Left renal pelvis (tissue), 4 donors: Measurements from ENCODE around the gene LYSET. TPM values are rescaled to one million over a fixed set of nuclear protein-coding genes. Genes with fewer than 3 reads are reported as not detected.
A peak's percentile ranks its signal among the peaks of the same experiment; 100 is the strongest.
"Not testable (repeated sequence)": the region's sequence is repeated elsewhere in the genome, so short reads cannot be mapped to it uniquely, and the experiment has no call there.

ENCODE experiments used
- DNase-seq, 4 donors: peaks; one replicate each; pipeline ENCODE4 v3.0.0-alpha.2; 2013; ENCODE audit warnings: low read depth in 4 of 4, low spot score in 3 of 4
- polyA plus RNA-seq, 4 donors: library from polyadenylated mRNA; unstranded; fragments of 120-200 nt; gene quantifications; one replicate each; pipeline ENCODE4 v1.2.1, GENCODE V29; 2013; ENCODE audit not compliant: insufficient read length in 4 of 4

Gene LYSET, protein sequence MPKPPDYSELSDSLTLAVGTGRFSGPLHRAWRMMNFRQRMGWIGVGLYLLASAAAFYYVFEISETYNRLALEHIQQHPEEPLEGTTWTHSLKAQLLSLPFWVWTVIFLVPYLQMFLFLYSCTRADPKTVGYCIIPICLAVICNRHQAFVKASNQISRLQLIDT
- polyA plus RNA-seq: 10 to 100 TPM; 25.2 to 44.7 (median 36.6) TPM

DNA sequence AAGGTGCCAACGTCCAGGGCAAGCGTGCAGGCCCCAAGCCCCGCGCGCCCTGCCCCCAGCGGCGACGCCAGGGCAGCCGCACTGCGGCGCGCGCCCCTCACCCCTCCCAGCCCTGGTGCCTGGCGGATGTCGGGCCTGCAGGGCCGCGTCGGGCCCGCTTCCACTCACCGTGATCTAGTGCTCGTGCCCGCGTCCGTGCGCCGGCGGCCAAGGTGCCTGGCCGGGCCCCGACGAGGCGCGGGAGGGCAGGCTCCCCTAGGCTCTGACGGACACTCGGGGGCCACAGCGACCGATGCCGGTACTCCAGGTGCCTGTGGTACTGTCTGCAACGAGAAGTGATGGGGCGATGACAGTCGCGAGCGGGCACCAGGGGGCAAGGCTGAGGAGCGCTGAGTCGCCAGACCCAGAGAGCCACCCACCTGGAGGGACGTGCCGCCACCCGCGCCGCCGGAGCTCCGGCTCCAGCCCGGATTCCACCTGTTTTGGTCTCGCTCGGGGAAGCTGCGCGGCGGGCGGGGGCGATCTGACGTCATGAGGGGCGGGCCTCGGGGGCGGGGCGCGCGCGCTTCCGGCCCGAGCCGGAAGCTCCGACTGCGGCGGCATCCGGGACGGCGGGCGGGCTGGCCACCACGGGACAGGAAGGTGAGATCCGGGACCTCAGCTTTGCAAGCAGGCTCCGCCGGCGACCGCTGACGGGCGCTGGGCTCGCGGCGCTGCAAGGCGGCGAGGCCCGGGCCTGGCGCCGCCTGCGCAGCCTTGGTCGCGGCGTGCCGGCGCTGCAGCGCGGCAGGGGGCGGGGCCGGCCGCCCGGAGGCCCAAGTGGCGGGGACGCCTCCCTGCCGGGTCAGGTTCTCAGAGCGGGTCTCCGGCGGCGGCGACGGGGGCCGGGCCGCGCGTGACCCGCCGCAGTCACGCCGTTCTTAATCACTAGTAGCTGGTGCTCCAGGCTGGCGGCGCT lies at the start of gene LYSET, which contains the start of gene MOAP1:
Gene LYSET, plus strand, starts transcription at position 927 of the 958 bp plus-strand sequence. CDS start 89 bp downstream, outside the sequence.
Gene MOAP1, minus strand, starts transcription at position 507 of the 958 bp plus-strand sequence. CDS start 655 bp downstream, outside the sequence.
- DNase-seq: peak in 2 of 4 donors; percentile 73 to 75

DNA sequence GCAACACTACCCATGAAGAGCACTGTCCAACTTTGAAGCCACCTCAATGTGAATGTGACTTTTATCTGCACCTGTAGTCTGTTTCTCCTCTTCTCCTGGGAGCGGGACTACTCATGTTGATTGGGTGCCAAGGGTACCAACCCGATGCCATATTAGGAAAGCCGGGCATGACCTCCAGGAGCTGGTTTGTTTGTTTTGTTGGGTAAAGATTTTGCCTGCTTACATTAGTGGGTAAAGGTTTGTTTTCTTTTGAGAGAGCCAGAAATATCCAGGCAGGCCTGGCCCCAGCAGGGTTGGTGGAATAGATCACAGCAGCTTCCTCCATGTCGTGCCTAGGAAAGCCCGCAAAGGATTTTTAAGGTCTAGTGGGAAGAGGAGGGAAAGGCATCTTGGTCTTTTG lies 49.7 kb upstream of the LYSET start:
- no peak for DNase-seq

DNA sequence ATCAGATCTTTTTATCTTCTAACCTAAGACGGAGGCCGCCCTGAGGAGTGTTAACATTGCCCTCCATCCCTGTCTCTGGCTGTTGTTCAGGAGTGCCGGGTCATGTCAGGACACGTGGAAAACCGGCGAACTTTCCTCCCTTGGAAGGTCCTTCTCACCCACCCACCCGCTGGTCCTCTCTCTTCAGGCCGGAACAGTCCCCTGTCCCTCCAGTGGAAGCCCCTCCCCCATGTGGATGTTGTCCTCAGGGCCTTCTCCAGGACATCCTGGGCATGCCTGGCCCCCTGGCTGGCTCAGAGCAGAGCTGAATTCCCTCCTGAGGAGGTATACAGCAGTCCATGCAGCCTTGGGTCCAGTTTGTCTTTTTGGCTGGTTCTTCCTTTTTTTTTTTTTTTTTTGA lies 49.1 kb upstream of the LYSET start:
- no peak for DNase-seq

DNA sequence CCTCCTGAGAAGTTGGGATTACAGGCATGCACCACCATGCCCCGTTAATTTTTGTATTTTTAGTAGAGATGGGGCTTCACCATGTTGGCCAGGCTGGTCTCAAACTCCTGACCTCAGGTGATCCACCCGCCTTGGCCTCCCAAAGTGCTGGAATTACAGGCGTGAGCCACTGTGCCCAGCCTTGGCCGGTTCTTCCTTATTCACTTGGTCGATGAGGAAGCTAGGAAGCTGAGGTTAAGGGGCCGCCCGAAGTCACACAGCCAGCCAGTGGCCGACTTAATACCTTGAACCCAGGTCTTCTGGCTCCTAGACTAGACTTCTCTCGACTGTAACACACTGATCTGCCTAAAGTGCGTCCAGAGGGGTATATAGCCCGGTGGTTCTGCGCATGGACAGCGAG lies 48.6 kb upstream of the LYSET start:
- not testable (repeated sequence) for DNase-seq

DNA sequence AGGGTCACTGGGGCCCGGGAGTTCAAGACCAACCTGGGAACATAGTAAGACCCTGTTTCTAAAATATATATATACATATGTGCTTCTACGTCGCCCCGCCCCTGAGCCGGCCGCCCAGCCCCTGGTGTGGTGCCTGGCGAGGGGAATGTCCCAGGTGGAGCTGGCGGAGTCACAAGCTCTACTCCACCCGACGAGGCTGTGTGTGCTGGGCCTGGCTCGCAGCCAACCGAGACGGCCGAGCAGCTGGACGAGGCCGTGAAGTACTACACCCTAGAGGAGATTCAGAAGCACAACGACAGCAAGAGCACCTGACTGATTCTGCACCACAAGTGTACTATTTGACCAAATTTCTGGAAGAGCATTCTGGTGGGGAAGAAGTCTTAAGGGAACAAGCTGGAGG lies 47.3 kb upstream of the LYSET start:
- no peak for DNase-seq

DNA sequence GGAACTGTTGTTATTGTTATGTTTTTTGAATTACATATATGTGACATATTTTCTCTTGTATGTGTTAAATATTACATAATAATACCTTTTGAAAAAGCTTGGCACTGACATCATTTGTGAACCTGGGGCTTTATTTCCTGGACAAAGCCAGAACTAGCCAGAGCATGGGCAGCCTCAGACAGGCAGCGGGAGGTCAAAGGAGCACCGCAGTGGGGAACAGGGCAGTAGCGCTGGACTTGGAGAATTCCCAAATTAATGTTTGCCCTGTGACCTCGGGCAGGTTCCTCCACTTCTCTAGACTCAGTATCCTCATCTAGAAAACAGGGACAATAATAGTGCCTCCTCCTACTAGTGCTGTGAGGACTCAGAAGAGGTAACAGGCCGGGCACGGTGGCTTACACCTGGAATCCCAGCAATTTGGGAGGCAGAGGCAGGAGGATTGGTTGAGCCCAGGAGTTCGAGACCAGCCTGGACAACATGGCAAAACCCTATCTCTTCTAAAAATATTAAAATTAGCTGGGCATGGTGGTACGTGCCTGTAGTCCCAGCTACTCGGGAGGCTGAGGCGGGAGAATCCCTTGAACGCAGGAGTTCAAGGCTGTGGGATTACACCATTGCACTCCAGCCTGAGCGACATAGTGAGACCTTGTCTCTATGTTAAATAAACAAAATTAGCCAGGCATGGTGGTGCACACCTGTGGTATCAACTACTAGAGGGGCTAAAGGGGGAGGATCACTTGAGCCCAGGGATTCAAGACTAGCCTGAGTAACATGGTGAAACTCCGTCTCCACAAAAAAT lies 42.1 kb upstream of the LYSET start:
- DNase-seq: no peak

DNA sequence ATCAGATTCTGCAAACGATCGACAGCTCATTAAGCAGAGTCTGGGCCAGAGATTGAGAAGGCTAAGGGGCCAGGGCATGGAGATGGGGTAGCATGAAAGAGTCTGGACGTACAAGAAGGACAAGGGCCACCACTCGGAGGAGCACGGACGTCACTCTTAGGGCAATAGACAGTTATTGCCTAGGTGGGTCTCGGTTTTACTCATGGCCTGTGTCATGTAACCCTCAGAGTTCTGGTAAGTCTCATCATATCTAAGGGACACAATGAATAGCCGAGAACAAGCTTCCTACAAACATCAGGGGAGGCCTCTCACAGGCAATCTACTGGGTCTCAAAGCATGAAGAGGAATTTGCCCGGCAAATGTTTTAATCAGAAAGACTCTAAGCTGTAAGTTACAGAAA lies 39.0 kb upstream of the LYSET start:
- no peak for DNase-seq

DNA sequence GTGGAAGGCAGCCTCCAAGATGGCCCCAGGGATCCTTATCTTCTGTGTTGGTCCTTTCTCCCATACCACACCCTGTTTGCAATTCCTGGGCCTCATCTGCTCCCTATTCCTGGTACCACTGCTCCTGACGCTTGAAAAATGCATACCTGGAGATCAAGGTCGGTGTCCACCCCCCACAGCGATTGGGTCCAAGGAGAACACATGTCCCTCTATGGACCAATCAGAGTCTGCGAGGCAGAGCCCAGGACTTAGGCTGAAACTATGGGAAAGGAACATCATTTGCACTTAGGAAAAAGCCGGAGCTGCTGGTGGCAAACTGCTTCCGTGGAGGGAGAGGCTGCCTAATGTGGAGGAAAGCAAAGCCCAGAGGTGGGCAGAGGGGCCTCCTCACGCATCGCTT lies 36.1 kb upstream of the LYSET start:
- DNase-seq: no peak

DNA sequence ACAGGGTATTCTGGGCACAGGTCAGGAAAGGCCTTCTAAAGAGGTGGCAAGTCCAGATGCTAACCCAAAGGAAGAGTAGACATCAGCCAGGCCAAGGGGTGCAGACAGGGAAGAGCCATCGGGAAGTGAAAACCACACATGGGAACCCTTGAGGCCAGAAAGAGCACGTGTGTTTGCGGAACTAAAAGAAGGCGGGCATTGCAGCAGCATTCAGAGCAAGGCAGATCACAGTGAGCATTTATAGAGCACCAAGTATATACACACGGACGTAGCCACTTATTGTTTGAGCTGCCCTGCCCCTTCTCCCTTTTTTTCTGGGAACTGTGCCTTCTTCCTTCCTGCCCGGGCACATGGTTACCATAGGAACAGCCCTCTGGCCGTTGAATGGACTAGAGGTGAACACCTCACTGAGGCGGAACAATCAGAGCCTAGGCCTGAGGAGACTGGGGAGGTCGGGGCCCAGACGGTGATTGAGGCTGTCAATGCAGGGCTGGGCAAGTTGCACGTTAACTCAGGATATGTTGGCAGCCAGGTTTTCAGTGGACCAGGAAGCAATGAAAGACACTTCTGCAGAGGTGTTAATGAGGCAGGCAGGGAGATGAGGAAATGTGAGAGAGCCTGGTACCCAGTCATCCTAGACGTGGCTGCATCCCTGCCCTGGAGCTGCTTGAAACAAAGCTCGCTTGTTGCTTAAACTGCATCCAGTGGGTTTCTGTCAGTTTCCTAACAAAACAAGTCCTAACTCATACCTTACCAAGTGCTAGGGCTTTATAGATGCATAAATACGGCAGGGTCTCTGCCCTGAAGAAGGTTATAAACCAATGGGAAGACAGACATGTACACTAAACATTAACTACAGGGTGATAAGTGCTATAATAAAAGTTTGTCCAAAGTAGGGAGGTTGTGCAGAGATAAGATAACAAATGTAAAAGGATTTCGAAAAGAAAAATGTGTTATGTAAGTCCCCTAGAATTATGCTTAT lies 34.6 kb upstream of the LYSET start:
- DNase-seq: no peak

DNA sequence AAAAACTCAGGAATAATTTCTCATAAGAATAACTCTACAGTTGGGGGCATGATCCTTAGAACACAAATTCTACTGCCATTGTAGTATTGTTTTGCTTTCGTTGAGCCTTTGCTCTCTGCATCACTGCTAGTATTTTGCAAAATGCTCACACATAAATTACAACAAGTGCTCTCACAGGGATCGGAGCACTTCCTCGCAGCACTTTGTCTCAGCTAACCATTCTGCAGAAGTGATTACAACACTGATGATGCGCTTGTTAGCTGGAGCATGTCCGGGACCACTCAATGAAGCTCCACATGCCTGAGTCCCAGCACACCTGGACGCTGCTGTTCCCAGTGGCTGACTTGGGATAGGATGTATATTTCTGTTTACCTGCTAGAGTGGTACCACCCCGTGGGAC lies 32.0 kb upstream of the LYSET start:
- DNase-seq: no peak

DNA sequence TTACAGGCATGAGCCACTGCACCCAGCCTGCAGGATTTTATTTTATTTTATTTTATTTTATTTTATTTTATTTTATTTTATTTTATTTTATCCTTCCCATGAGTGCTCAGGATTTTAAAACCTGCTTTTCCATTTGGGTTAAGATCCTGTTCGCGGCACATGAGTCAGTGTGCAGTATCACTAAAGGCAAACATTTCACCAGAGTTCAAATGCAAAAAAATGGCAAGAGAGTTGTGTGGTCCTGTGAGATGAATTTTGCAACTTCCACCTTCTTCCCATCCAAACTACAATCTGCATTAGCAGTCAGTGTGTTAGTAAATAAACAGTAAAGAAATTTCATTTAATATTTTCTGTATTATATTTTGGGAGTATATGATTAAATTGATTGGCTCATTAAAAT lies 29.4 kb upstream of the LYSET start:
- DNase-seq: no peak

DNA sequence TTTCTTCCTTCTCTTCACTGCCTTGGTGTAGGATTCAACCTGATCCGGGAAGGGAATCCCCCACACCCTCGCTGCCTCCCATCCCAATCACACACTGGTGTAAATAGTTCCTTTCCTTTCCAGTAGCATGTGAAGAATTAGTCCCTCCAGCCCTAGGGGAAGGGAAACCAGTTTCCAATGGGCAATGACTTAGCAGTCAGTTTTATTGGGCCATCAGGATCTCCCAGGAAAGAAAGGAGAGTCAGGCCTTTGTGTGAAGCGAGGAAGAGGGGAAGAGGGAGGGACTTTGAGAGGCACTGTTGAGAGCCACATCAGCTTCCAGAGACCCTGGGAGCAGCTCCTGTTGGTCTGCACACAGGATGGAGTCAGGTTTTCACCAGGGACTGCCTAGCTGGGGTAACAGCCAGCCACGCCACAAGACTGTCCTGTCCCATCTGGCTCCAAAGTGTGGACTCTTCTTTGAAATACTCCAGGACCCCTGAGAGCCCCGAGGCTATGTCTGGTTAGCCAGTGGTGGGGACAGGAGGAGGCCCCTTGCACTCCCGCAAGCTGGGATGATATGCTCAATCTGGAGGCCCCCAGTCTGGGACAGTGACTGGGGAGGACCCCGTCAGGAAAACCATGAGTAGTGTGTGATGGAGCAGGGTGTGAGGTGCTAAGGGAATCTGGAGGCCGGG lies 28.3 kb upstream of the LYSET start:
- DNase-seq: no peak

DNA sequence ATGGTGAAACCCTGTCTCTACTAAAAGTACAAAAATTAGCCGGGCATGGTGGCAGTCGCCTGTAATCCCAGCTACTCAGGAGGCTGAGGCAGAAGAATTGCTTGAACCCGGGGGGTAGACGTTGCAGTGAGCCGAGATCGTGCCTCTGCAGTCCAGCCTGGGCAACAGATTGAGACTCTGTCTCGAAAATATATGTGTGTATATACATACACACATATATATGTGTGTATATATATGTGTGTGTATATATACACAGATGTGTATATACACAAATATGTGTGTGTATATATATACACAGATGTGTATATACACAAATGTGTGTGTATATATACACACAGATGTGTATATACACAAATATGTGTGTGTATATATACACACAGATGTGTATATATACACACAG lies 26.8 kb upstream of the LYSET start:
- not testable (repeated sequence) for DNase-seq

DNA sequence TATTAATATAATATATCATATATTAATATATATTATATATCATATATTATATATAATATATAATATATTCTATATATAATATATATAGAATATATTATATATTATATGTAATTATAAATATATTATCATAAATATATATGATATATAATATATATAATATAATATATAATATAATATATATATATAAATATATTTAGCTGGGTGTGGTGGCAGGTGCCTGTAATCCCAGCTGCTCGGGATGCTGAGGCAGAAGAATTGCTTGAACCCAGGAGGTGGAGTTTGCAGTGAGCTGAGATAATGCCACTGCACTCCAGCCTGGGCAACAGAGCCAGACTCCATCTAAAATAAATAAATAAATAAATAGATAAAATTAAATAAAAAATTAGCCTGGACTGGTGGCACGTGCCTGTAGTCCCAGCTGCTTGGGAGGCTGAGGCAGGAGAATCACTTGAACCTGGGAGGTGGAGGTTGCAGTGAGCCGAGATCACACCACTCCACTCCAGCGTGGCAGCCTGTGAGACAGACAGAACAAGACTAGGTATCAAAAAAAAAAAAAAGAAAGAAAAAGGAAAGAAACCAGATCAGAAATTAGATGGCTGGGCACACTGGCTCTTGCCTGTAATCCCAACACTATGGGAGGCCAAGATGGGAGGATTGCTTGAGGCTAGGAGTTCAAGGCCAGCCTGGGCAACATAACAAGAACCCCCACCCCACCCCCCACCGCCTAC lies 25.3 kb upstream of the LYSET start:
- DNase-seq: not testable (repeated sequence)

DNA sequence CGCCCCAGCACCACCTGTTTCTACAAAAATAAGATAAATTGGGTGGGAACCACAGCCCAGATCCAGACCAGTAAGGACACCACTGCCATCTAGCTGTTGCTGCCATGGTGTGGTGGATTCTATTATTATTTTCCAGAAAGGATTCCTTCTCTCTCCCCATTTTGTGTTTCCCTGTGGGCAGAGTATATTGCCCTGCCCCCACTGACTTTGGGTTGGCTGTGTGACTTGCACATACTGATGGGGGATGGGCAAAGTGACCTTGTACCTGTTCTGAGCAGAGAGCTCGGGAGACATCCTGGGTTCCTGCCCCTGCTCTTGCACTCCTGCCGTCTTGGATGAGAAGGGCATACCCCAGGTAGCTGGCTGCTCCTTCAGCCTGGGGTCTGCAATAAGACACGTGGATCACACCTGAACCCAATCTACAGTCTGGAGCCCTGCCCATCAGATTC lies 24.7 kb upstream of the LYSET start:
- no peak for DNase-seq

DNA sequence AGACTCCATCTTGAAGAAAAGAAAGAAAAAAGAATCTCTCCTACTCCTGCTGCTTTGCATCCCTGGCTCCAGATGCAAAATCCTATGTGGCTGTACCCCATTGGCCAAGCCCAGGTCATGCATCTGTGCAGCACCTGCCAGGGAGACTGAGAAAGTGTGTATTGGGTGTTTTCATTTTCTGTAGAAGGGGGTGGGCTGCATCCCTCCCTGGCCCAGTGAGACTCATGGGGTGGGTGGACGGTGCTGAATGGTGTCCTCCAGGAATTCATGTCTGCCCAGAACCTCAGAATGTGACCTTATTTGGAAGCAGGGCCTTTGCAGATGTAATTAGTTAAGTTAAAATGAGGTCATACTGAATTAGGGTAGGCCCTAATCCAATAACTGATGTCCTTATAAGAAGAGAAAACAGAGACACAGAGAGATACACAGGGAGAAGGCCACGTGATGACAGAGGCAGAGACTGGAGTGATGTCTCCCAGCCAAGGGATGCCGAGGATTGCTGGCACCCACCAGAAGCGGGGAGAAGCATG lies 23.6 kb upstream of the LYSET start:
- no peak for DNase-seq

DNA sequence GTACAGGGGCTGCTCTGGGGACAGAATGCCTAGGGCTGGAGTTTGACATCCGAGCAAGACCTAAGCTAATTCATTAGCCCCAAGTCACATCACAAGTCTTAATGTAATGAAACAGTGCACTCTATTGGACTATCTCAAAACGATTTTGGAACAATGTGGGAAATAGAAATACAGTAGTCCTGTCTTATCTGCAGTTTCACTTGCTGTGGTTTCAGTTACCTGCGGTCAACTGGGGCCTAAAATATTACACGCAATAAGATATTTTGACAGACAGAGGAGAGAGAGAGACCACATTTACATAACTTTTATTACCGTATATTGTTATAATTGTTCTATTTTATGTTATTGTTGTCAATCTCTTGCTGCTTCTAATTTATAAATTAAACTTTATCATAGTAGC lies 21.6 kb upstream of the LYSET start:
- DNase-seq: no peak
